Heart left ventricle (tissue), 13 donors: ENCODE results near the gene KCNRG.

ENCODE experiments used
- CTCF ChIP-seq, 12 donors: fragments of 200-600 bp; sonication (generic) in 4 of 12; IDR thresholded peaks; one replicate each; pipeline versions ENCODE4 v1.5.0 to v1.8.0; 2018 to 2022; ENCODE audit warnings: antibody characterized with exemption in 12 of 12, mild to moderate bottlenecking in 5 of 12
- POLR2A ChIP-seq, 2 donors: fragments of 450-650 bp; IDR thresholded peaks; one replicate each; pipeline ENCODE4 v1.6.1; 2017; ENCODE audit warnings: antibody characterized with exemption in 2 of 2, mild to moderate bottlenecking in 2 of 2, moderate library complexity in 2 of 2
- donor health status: ischemic (EF 13 %, LVEDD 7.1; RV severe dilation, severe dysfunction).
- donor health status: DM: no; HTN: yes; CAD: no.
- donor health status: DM: no; HTN: no; CAD: no.
- donor health status: ischemic (EF 25% LVEDD 6.9; RV normal size, moderate dysfunction).
- donor health status: ischemic (EF 25% LVEDD 5.7; RV mildly dilated, moderate dysfunction).
- donor health status: ischemic (EF 35%, LVEDD 5.7; RV mildly dilated, moderate dysfunction).
- donor health status: nonischemic (EF 11% LVEDD 7.7; RV severe dilation, severe dysfunction).
- donor health status: DM: yes; HTN: yes; CAD: no.
- donor health status: PGD.
- donor health status: ischemic (EF 29% LVEDD 5.4; RV normal size, mild dysfunction).
- donor health status: nonischemic (EF 23%, LVEDD 6.1; RV moderate dilation, normal function).

- no peak for TF ChIP-seq CTCF (IDR thresholded peaks at IDR 0.05)
- TF ChIP-seq POLR2A (IDR thresholded peaks at IDR 0.05) = no peak
Measured at GRCh38 chr13:49986471-49986870, 28.8 kb upstream of the KCNRG start.
